ENCODE results near the gene ATP11B.

The ATP11B gene

DNA sequence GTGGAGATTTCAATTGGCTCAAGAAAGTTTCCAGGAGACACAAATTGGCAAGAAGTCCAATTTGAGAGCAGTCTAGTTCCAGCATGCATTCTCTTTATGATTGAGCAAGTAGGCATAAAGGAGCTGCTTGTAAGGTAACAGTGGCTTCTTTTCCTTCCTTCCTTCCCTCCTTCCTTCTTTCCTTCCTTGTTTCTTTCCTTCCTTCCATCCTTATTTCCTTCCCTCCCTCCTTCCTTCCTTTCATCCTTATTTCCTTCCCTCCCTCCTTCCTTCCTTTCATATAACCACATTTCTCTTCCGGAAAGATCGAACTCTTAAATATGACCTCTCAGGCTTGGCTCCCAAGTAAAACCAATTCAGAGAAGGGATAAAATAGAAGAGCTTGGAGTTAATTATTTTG is 29.4 kb upstream of the ATP11B start:
- no peaks in the 10 kb centered on the region for H3K9me3 Mint-ChIP-seq
- H3K4me3 Mint-ChIP-seq = no peak overlapping the region
- H3K4me1 Mint-ChIP-seq = no peaks in the 10 kb centered on the region
- TF ChIP-seq, protein P1, sequence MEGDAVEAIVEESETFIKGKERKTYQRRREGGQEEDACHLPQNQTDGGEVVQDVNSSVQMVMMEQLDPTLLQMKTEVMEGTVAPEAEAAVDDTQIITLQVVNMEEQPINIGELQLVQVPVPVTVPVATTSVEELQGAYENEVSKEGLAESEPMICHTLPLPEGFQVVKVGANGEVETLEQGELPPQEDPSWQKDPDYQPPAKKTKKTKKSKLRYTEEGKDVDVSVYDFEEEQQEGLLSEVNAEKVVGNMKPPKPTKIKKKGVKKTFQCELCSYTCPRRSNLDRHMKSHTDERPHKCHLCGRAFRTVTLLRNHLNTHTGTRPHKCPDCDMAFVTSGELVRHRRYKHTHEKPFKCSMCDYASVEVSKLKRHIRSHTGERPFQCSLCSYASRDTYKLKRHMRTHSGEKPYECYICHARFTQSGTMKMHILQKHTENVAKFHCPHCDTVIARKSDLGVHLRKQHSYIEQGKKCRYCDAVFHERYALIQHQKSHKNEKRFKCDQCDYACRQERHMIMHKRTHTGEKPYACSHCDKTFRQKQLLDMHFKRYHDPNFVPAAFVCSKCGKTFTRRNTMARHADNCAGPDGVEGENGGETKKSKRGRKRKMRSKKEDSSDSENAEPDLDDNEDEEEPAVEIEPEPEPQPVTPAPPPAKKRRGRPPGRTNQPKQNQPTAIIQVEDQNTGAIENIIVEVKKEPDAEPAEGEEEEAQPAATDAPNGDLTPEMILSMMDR (IDR thresholded peaks at IDR 0.05; ENCODE audit: unreplicated experiment in 3 of 3) = no peak
- H3K27me3 Mint-ChIP-seq (ENCODE audit: low read depth) = no peaks in the 10 kb centered on the region
- H3K36me3 Mint-ChIP-seq (ENCODE audit: low read depth) = no peaks in the 10 kb centered on the region
- no peak overlapping the region for H3K27ac Mint-ChIP-seq

- no peaks in the 10 kb centered on the region for H3K4me1 Mint-ChIP-seq
- no peaks in the 10 kb centered on the region for H3K36me3 Mint-ChIP-seq (ENCODE audit: low read depth)
- no peaks in the 10 kb centered on the region for H3K9me3 Mint-ChIP-seq
- H3K27me3 Mint-ChIP-seq (ENCODE audit: low read depth) = no peaks in the 10 kb centered on the region
- no peak overlapping the region for H3K27ac Mint-ChIP-seq
- H3K4me3 Mint-ChIP-seq = no peak overlapping the region
- TF ChIP-seq, protein P1 (IDR thresholded peaks at IDR 0.05; ENCODE audit: unreplicated experiment in 3 of 3) = no peak
These were observed 28.0 kb upstream of the ATP11B start for GRCh38 chr3:182765287-182765686.

DNA sequence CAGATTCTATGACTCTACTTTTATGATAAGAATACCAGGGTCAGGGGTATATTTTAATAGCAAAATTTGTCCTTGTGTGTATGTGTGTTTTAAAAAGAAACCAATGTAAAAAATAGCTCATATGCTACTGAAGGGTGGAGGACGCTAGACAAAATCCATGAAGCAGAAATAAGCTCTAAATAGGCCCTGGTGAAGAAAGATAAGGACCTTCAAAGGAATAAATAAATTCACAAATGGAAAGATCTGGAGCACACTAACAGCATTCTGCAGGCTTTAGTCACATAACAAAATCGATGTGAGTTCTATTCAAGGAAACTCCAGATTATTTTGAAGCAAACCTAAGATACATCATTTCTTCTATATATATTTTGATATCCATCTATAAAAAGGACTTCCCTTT is 27.2 kb upstream of the ATP11B start:
- no peaks in the 10 kb centered on the region for H3K9me3 Mint-ChIP-seq
- no peak overlapping the region for H3K4me3 Mint-ChIP-seq
- no peaks in the 10 kb centered on the region for H3K4me1 Mint-ChIP-seq
- H3K27me3 Mint-ChIP-seq (ENCODE audit: low read depth) = no peaks in the 10 kb centered on the region
- TF ChIP-seq, protein P1 (IDR thresholded peaks at IDR 0.05; ENCODE audit: unreplicated experiment in 3 of 3) = no peak
- H3K36me3 Mint-ChIP-seq (ENCODE audit: low read depth) = no peaks in the 10 kb centered on the region
- H3K27ac Mint-ChIP-seq = no peak overlapping the region

GRCh38 chr3:182768413-182768812 is 24.9 kb upstream of the ATP11B start:
- Mint-ChIP-seq H3K4me3 (no peak overlapping the region), H3K27me3 (ENCODE audit: low read depth) (no peaks in the 10 kb centered on the region), H3K27ac (no peak overlapping the region), H3K9me3 (no peaks in the 10 kb centered on the region), H3K4me1 (no peaks in the 10 kb centered on the region), H3K36me3 (ENCODE audit: low read depth) (no peaks in the 10 kb centered on the region)
- TF ChIP-seq, protein P1 (IDR thresholded peaks at IDR 0.05; ENCODE audit: unreplicated experiment in 3 of 3) = no peak

DNA sequence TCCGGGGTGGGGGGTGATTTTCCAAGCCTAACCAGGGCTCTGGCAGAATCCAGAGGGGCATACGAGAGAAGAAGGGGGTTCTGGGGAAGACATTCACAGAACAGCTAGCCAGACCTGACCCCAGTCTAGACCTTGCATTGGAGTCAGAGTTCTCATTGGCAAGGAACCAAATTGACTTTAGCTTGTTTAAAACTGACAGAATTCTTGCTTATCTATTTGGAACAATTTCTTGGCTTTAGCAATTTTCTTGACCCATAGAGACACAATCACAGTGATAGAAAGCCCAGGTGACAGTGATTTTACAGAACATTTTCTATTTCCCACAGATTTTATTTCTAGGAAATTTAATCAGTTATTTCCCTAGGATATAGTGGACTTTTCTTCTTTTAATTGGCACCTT is 23.6 kb upstream of the ATP11B start:
- TF ChIP-seq, protein P1 (IDR thresholded peaks at IDR 0.05; ENCODE audit: unreplicated experiment in 3 of 3) = no peak
- no peak overlapping the region for H3K4me3 Mint-ChIP-seq
- no peaks in the 10 kb centered on the region for H3K36me3 Mint-ChIP-seq (ENCODE audit: low read depth)
- no peaks in the 10 kb centered on the region for H3K9me3 Mint-ChIP-seq
- H3K27ac Mint-ChIP-seq = no peak overlapping the region
- no peaks in the 10 kb centered on the region for H3K4me1 Mint-ChIP-seq
- no peaks in the 10 kb centered on the region for H3K27me3 Mint-ChIP-seq (ENCODE audit: low read depth)

- Mint-ChIP-seq H3K27ac (no peak overlapping the region), H3K9me3 (peaks cover 6% of the 10 kb centered on the region), H3K36me3 (ENCODE audit: low read depth) (no peaks in the 10 kb centered on the region), H3K27me3 (ENCODE audit: low read depth) (peaks cover 7% of the 10 kb centered on the region), H3K4me3 (no peak overlapping the region), H3K4me1 (no peaks in the 10 kb centered on the region)
- TF ChIP-seq, protein P1 (IDR thresholded peaks at IDR 0.05; ENCODE audit: unreplicated experiment in 3 of 3) = no peak
These were observed 11.2 kb upstream of the ATP11B start for GRCh38 chr3:182782149-182782548.

Data from nephron (organoid).